ENCODE measurements around the gene TNFRSF11A.

Gene TNFRSF11A

DNA sequence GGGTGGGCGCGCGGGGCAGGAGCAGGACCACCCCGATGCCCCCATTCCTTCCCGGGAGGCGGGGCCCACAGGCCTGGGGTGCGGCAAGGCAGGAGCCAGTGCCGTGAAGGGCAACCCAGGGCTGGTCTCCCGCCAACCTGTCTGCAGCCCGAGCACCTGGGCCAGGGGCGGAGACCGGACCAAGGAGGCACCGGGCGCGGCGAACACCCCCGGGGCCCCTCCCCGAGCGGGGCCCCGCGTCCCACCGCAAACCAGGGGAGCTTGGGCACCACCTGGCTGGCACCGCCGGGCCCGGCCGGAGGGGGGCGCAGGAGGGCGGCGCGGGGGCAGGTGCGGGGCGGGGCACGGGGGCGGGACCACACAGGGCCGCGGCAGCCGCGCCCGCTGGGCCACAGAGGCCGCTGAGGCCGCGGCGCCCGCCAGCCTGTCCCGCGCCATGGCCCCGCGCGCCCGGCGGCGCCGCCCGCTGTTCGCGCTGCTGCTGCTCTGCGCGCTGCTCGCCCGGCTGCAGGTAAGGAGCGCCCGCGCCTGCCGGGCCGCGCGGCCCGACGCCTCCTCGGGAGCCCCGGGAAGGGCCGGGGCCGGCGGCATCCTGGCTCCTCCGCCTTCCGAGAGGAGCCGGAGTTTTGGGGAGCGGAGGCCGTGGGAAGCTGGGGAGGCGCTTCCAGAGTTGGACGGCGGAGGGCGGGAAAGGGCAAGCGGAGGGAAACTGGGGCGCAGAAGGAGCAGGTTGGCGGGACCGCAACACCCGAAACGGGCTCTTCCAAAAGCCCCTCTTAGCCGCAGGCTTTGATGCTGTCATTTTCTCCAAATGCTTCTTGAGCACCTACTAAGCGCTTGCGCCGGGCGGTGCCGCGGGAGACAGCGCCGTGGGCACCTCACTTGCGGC lies at the start of gene TNFRSF11A:
TSS of gene TNFRSF11A (plus strand) at position 394 of the 889 bp plus-strand sequence. CDS start at position 437, 43 bp downstream.
- DNase-seq (ENCODE audit: low read depth in 4 of 4, low spot score in 1 of 4) = peak in 3 of 4 experiments; percentile 43 to 56 (median 44)

DNA sequence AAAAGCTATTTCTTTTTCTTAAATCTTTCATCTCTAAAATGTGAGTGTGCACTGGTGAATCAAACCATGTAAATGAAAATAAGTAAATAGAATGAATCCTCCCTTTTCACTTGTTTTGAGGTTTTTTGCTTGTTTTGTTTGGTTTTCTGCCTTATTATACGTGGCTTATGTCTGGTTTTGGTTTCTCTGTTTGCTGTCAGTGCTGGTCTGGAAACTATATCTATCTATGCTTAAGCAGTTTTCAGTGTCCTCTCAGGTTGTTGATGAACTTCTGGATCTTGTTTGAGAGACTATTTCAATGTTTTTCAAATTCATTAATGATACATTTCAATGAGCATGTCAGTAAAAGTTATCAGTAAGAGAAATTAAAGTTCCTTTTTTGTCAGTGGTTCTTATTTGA lies 48.1 kb upstream of the TNFRSF11A start:
- no peak for DNase-seq (ENCODE audit: low read depth in 4 of 4, low spot score in 1 of 4)

DNA sequence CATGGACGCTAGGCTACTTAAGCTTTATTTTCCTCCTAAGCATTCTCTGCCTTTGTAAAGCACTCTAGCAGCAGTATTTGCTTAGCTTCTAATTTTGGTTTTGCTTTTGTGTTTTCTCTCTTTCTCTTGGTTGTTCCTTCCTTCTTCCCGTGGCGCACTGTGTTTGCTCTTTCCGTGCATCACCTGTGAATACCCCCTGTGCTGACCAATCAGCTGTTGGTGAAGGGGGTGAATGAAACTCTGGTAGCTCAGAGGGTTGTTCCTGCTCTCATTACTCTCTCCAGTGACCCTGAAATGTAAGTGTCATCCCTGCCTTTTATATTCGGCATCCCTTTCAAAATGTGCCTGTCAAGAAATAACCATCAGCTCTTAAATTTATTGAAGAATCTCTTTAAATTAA lies 45.5 kb upstream of the TNFRSF11A start:
- DNase-seq (ENCODE audit: low read depth in 4 of 4, low spot score in 1 of 4) = no peak

DNA sequence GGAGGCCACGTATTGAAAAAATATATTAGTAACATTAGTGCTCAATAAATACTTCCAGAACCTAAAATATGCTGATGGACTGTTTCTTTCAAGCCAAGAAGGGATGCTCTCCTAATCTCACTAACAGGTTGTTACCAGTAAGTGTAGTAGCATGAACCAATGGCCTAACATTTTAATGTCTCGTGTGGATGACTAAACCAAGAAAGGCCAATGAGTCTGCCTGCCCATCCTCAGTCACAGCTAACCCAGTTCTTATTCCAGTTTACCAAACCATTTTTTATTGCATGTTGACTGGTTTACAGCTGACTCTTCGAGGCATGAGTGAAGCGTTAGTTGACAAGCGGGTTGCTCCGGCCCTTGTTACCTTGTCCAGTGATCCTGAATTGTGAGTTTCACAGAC lies 45.1 kb upstream of the TNFRSF11A start:
- DNase-seq (ENCODE audit: low read depth in 4 of 4, low spot score in 1 of 4) = no peak

DNA sequence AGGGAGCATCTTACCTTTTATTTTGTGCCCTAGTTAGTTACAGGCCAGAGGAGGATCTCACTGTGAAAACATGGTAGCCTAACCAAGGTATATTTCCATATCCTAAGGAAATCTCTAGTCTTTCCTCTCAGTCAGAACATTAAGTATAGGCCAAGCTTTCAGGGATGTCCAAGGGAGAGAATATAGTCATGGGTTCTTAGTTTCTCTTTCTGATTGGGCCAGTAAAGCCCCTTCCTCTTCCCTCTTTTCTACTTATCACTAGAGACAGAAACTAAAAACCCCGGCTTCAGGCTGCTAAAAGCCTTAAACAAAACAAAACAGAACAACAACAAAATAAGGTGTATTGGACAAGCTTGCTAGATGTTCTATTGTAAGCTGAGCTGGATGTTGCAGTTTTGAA lies 44.3 kb upstream of the TNFRSF11A start:
- no peak for DNase-seq (ENCODE audit: low read depth in 4 of 4, low spot score in 1 of 4)

DNA sequence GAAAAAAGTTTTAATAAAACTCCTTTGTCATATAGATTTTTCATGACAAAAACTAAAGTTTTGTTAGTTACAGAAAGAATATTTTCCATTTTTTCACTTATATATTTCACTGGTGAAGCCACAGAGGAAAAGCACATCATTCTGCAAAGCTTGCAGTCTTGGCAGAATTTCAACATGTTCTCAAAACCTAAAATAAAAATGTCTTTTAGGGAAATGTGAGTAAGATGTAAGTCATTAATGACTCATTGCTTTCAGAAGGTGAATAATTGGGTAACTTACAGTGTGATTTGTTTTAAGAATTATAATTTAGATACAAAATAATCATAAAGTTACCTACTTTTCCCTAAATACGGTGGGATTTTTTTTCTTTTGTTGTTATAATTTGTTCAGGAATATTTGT lies 43.4 kb upstream of the TNFRSF11A start:
- no peak for DNase-seq (ENCODE audit: low read depth in 4 of 4, low spot score in 1 of 4)

DNA sequence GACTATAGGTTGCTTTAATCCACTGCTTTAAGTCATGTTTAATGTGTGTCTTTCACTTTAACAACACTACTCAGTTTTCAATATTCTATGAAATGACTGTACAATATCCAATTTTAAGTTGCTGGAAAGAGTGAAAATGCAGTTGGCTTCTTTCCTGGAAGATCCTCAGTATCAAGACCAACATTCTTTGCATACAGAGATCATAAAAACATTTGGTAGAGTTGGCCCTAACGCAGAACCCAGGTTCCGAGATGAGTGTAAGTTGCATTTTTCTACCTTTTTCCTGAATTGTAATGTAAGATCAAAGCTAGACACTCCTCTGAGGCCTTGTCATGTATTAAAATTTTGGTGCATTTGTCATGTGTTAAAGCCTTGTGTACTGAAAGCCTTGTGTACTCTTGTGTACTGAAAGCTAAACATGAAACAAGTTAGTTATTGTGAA lies 42.9 kb upstream of the TNFRSF11A start:
- DNase-seq (ENCODE audit: low read depth in 4 of 4, low spot score in 1 of 4) = no peak

DNA sequence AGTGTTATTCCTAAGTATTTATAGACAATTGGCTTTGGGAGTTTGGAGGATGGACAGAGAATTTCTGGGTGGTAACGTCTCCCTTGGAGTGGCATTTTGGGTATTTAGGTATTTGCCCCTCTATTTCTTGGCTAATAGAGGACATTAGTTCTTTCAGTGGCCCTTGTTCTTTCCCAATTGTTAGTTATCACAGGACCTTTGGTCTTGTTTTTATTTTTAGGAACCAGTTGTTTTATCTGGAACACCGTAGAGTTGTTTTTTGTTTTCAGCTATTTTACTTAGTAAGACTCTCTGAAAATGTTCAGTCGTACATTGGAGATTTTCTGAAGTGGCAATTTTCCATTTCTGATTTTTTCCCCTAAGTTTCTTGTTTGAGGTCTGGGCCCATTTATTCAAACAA lies 40.5 kb upstream of the TNFRSF11A start:
- DNase-seq (ENCODE audit: low read depth in 4 of 4, low spot score in 1 of 4) = no peak

DNA sequence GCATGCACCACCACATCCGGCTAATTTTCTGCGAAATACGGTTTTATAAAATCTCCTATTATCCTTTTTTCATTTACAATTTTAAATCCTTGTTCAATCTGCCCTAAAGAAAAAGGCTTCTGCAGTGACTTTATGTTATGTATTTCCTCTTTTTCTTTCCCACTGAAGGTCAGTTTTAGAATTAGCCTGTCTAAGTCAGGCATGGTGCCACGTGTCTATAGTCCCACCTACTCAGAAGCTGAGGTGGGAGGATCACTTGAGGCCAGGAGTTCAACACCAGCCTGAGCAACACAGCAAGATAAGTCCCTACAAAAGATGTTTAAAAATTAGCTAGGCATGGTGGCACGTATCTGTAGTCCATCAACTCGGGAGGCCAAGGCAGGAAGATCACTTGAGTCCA lies 39.8 kb upstream of the TNFRSF11A start:
- no peak for DNase-seq (ENCODE audit: low read depth in 4 of 4, low spot score in 1 of 4)

DNA sequence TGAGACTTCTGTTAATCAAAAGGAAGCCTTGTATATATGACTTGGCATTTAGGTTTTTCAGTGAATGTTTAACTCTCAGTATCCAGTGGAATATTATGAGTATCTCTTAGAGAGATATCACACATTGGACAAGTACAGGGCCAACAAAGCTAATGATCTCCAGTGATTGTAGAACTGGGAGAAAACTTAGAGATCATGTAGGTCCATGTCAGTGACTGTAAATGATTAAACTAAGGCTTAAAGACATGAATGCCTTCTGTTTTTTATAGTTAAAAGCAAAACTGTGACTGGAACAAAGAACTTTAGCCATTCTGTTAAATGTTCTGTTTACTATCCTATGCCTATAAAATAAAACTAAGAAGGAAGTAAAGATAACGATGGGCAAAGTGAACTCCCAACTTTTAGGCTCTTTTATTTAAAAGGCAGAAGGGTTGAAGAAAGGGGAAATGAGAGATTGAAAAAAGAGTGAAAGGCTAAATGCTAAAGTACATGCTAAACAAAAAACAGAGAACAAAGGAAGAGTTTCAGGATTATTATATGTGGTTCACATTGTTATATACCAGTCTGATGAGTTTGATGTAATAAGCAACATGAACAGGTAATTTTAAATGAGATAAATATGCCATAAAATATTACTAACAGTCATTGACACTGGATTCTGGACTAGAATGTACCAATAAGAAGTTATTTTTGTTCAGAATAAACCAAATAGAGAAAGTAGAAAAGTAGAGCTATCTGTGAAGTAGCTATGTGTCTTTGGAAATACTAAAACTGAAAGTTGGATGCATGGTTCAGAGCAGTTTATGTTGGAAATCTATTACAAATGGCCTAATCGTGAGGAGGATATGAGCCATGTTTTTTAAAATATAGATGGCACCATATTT lies 37.1 kb upstream of the TNFRSF11A start:
- DNase-seq (ENCODE audit: low read depth in 4 of 4, low spot score in 1 of 4) = no peak

DNA sequence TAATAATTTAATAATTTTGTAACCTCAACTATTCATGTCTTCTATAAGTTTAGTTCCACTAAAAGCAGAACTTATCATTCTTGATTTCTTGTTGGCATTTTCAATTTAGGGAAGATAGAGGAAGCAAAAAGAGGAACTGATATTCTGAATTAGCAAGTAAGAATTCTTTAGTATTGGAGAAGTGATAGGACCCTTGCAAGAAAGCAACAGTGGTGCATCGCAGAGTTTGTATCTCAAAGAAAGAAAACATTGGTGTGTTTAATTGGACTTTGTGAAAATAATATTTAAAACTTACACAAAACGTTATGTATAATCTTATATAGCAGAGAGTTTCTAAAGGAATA lies 36.5 kb upstream of the TNFRSF11A start:
- DNase-seq (ENCODE audit: low read depth in 4 of 4, low spot score in 1 of 4) = no peak

DNA sequence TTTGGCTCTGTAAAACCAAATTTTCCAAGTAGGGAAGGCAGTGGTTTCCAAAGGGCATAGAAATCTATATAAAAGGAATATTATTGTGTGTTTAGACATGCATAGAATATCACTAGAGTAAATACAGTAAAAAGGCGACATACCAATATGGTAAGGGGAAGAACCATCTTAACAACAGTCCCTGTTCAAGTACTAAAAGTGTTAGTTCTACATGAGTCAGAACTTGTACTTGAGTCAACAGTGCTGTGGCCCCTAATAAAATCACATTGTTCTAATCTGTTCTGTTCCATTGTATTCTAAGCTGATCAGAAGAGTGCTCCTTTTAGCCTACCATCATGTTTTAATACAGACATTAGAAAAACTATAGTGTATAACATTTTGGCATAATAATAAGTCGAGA lies 36.1 kb upstream of the TNFRSF11A start:
- DNase-seq (ENCODE audit: low read depth in 4 of 4, low spot score in 1 of 4) = no peak

DNA sequence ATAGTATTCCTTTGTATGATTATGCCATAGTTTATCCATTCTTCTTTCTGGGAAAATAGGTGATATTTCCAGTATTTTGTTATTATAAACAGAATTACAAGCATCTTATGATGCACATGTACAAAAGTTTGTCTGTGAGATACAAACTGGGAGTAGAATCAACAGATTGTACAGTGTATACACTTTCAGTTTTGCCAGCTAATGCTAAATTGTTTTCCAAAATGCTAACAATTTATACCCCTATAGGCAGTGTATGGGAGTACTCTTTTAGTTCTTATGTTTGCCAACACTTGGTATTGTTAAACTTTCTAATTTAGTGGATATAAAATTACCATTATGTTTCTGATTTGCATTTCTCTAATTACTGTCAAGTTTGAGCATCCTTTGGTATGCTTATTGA lies 31.0 kb upstream of the TNFRSF11A start:
- no peak for DNase-seq (ENCODE audit: low read depth in 4 of 4, low spot score in 1 of 4)

DNA sequence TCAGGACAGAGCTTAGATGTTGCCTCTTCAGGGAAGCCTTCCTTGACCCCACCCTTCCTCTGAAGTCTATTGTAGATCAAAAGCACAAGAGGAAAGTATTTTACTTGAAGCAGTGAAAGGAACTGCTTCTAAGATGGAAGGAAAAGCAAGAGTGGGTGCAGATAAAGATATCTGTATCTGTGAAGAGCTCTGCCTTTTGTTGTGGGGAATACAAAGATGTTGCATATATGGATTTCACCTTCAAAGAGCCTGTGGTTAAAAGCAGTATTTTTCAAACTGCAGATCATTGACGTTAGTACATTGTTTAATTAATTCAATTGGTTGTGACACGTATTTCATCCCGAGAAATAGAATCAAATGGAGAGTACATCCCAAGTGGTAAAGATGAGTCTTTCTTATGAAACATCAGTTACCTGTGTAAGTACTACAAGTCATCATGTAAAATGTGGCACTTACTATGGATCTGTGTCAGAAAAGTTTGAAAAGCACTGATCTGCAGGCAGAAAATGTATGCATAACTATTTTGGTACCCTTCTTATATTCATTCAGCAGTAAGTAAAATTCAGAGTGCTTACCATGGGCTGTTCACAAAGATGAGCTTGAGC lies 24.6 kb upstream of the TNFRSF11A start:
- DNase-seq (ENCODE audit: low read depth in 4 of 4, low spot score in 1 of 4) = no peak

DNA sequence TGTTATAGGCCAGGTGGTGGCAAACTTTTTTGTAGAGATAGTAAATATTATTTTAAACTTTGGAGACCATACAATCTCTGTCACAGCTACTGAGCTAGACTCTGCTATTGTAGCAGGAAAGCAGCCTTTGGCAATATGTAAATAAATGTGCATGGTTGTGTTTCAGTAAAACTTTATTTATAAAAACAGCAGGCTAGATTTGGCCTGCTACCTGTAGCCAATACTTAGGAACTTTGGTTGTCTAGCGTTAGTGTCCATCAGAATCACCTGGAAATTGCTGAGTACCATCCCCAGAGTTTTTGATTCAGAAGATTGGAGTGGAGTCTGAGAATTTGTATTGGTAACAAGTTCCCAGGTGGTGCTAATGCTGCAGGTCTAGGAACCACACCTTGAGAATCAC lies 23.8 kb upstream of the TNFRSF11A start:
- no peak for DNase-seq (ENCODE audit: low read depth in 4 of 4, low spot score in 1 of 4)

DNA sequence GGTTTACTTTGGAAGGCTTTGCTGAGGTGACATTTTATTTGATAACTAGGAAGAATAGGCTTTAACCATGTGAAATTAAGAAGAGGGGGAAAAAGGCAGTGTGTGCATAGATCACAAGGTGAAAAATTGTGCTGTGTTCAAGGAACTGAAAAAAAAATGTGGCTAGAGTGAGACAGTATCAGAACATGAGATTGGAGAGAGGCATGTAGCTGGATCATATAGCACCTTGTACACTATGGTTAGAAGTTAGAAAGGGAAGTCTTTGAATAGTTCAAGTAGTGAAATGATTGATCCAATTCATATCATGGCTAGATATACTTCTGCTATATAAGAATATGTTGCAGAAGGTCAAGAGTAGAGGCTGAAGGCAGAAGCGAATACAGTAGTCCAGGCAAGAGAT lies 12.3 kb upstream of the TNFRSF11A start:
- DNase-seq (ENCODE audit: low read depth in 4 of 4, low spot score in 1 of 4) = no peak

DNA sequence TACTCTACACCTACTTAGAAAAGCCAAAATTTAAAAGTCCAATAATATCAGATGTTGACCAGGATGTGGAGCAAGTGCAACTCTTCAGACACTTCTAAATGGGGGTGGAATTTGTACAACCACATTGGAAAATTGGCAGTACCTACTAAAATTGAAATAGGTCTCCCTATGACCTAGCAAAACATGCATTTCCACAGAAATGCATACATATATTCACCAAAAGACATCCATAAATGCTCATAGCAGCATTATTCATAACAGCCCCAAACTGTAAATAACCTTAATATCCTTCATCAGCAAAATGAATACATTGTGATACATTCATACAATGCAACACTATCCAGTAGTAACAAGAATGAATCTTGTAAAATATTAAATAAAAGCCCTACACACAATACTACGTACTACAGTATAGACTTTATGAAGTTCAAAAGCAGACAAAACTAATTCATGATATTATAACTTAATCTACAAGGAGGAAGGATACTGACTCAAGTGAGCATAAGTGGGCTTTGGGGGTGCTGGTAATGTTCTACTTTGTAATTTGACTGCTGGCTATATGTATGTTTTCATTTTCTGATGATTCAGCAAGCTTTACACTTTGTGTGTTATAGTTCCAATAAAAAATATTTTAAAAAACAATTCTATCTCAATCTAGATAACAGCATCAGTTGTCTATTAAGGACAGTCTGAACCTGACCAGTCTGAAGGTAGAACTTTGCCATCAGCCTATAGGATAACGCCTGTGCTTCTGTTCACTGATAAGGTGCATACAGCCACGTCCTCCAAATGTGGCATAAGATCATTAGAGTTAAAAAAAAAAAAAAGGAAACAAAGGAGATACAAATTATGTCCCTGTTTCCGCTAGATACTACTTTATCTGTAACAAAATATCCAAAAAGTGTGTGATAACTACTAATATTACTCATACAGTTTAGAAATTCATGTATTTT lies 6.6 kb upstream of the TNFRSF11A start:
- no peak for DNase-seq (ENCODE audit: low read depth in 4 of 4, low spot score in 1 of 4)

DNA sequence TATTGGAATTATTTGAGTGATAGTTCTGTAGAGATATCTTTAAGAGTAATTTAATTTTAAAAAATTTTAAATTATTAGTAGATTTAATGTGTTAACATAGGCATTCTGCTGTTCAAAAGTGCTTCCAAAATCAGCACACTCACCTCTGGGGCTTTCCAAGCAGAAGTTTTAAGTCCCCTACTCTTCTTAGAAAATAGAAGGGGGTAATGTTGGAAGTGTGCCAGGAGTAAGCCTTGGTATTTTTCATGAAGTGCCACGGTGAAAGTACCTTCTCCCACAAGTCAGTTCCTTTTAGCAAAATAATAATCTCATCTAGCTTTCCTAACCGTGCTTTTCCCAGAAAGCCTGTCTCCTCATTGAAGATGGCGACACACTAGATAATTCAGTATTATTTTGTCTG lies 3.9 kb upstream of the TNFRSF11A start:
- DNase-seq (ENCODE audit: low read depth in 4 of 4, low spot score in 1 of 4) = no peak

DNA sequence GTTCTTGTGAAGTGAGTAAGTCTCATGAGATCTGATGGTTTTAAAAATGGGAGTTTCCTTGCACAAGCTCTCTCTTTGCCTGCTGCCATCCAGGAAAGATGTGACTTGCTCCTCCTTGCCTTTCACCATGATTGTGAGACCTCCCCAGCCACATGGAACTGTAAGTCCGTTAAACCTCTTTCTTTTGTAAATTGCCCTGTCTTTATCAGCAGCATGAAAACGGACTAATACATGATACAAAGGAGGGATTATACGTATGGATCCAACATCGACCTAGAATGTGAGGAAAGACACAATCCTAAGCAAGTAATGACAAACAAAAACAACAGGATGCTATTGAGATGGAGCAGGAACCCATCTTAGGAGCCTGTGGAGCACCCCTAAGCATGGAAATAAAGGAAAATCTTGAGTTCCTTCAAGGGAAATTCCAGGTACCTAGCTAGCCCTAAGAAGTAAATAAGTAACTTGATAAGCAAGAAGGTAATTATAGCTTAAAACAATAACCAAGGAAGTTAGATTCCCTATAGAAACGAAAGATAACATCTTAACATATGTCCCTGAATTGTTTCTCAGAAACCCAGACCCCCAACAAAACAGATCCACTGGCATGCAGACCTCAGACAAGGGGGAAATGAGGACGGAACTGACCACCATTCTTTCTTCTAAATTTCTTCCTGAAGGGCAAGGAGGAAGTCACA lies 1.5 kb upstream of the TNFRSF11A start:
- DNase-seq (ENCODE audit: low read depth in 4 of 4, low spot score in 1 of 4) = no peak
